Non-pigmented ciliary epithelial cell (primary cell): ENCODE results near the gene TOP1.

ENCODE experiments used
- DNase-seq: peaks from one replicate; pipeline ENCODE4 v3.0.0-alpha.2; 2010; ENCODE audit warnings: low read depth

Gene TOP1

GRCh38 chr20:41168281-41169161 lies 139.9 kb downstream of the TOP1 start:
- DNase-seq, result no peak

- DNase-seq, result no peak
Observed at GRCh38 chr20:41169162-41169690, 140.6 kb downstream of the TOP1 start.

- DNase-seq, result no peak
Observed at GRCh38 chr20:41169791-41170351, 141.2 kb downstream of the TOP1 start.

GRCh38 chr20:41170386-41171105 lies 141.9 kb downstream of the TOP1 start:
- DNase-seq, result no peak

GRCh38 chr20:41171736-41172295 lies 143.2 kb downstream of the TOP1 start:
- no peak for DNase-seq

GRCh38 chr20:41172296-41173140 lies 143.9 kb downstream of the TOP1 start:
- no peak for DNase-seq

- DNase-seq, result no peak
Observed at GRCh38 chr20:41173161-41173721, 144.6 kb downstream of the TOP1 start.

GRCh38 chr20:41173791-41174341 lies 145.2 kb downstream of the TOP1 start:
- no peak for DNase-seq
